ENCODE results near the gene SMAD9. TPM values are rescaled to one million over a fixed set of nuclear protein-coding genes. Genes with fewer than 3 reads are reported as not detected.

The SMAD9 gene
- total RNA-seq, 4 donors from 2014 or later: 5.9 to 22.9 (median 8.2) TPM

DNA sequence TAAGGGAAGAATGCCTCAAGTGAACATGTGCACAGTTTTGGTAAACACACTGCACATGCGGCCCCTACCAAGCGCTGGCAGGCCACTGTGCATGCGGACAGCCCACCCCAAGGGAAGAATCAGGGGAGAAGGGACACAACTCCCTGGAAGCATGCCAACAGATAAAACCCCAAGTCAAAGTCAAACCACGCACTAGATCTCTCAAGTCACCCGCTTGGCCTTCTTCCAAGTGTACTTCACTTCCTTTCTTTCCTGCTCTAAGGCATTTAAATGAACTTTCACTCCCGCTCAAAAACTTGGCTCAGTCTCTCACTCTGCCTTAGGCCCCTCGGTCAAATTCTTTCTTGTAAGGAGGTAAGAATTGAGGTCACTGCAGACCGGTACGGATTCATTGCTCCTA lies 105.6 kb downstream of the SMAD9 start:
- DNase-seq (ENCODE audit: low spot score): no peak
- no peak for TF ChIP-seq CTCF (IDR thresholded peaks at IDR 0.05)
- no peak for ATAC-seq (ENCODE audit: low FRiP score)

DNA sequence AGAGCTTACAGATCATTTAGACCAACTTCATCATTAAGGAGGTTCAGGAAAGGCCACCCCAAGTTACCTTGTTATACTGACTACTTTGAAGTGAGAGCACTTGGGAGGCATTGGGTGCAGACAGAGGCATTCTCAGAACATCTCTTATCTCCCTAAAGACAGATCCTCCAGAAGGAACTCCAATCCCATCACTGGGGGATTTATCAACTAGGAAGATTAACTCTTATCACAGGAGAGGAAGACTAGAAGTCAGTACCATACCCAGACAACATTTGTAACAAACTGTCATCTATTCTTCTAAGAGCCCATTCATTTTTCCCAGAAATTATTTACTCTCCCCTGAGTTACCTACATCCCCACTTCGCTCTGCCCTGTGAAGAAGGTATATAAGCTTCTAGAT lies 106.8 kb downstream of the SMAD9 start:
- no peak for TF ChIP-seq CTCF (IDR thresholded peaks at IDR 0.05)
- no peak for DNase-seq (ENCODE audit: low spot score)

DNA sequence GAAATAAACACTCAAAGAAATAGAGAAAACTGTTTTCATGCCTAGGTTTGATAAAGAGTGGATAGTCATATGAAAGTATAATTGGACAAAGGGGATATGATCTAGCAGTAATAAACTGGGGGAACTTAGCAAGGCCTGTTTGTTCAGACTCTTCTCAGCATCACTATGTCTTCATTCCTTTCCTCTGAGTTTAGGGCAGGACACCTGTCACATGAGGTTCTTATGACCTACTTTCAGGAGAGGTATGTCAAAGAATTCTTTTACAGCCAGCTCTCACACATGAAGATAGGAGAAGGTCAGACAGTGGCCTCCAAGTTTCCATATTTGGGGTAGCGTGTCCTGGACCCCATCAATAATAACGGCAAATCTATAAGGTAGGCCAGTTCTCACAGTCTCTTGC lies 112.4 kb downstream of the SMAD9 start:
- ATAC-seq (ENCODE audit: low FRiP score): no peak
- DNase-seq (ENCODE audit: low spot score): no peak
- TF ChIP-seq CTCF (IDR thresholded peaks at IDR 0.05): no peak

More for the DNA sequence above, 106.8 kb downstream of the SMAD9 start:
- no peak for ATAC-seq (ENCODE audit: low FRiP score)

- no peak for TF ChIP-seq CTCF (IDR thresholded peaks at IDR 0.05)
- ATAC-seq (ENCODE audit: low FRiP score): no peak
- no peak for DNase-seq (ENCODE audit: low spot score)
These were observed 113.9 kb downstream of the SMAD9 start for GRCh38 chr13:36806102-36806501.

DNA sequence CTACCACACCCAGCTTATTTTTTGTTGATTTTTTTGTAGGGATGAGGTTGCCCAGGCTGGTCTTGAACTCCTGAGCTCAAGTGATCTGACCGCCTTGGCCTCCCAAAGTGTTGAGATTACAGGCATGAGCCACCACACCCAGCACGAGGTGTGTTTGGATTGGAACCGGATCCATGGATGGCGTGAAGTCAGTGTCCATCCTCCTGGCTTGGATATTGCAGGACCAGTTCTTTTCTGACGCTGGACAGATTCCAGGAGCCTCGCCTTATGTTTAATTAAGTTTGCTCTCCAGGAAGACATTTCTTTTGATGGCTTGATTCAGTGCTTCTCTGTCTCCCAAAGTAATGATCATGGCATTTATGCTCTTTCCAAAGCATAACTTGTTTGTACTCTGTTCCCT lies 115.5 kb downstream of the SMAD9 start:
- ATAC-seq (ENCODE audit: low FRiP score) (no peak), DNase-seq (ENCODE audit: low spot score) (no peak)
- TF ChIP-seq CTCF (IDR thresholded peaks at IDR 0.05): no peak

GRCh38 chr13:36801035-36801434 lies 119.0 kb downstream of the SMAD9 start:
- no peak for ATAC-seq (ENCODE audit: low FRiP score)
- no peak for TF ChIP-seq CTCF (IDR thresholded peaks at IDR 0.05)

DNA sequence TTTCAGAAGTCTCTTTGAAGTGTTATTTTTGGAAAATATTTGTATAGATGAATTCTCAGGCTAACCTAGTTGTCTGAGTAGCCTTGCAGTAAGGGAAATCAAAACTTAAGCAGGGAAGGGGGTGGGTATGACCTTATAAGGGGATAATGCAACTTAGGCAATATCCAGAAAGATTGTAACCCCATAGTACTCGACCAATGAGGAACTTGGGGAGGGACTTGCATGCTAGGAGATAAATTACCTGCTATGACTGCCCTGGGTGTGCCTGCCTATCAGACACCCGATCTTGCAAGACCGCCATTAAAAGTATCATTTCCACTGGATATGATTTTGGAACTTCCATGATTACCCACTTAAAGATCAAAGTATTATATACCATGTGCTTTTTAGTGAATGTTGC lies 124.0 kb downstream of the SMAD9 start:
- TF ChIP-seq CTCF (IDR thresholded peaks at IDR 0.05): no peak
- ATAC-seq (ENCODE audit: low FRiP score): no peak

More at GRCh38 chr13:36801035-36801434, 119.0 kb downstream of the SMAD9 start:
- no peak for DNase-seq (ENCODE audit: low spot score)

More for the DNA sequence above, 124.0 kb downstream of the SMAD9 start:
- DNase-seq (ENCODE audit: low spot score): no peak
